ENCODE measurements around the gene SLC52A1.
A peak's percentile ranks its signal among the peaks of the same experiment; 100 is the strongest.
"Not testable (repeated sequence)": the region's sequence is repeated elsewhere in the genome, so short reads cannot be mapped to it uniquely, and the experiment has no call there.

SLC52A1 gene

GRCh38 chr17:5030168-5030567 is 5.1 kb downstream of the SLC52A1 start:
- DNase-seq, result not testable (repeated sequence)

- DNase-seq, result no peak
These were observed 7.3 kb downstream of the SLC52A1 start for GRCh38 chr17:5027916-5028315.

- no peak for DNase-seq
These were observed 7.9 kb downstream of the SLC52A1 start for GRCh38 chr17:5027299-5027698.

- no peak for DNase-seq
These were observed 10.6 kb downstream of the SLC52A1 start for GRCh38 chr17:5024604-5025003.

- no peak for DNase-seq
These were observed 11.6 kb downstream of the SLC52A1 start for GRCh38 chr17:5023588-5024147.

GRCh38 chr17:5022171-5022711 is 13.0 kb downstream of the SLC52A1 start:
- DNase-seq, result no peak

- no peak for DNase-seq
These were observed 14.7 kb downstream of the SLC52A1 start for GRCh38 chr17:5020502-5021023.

- DNase-seq, result peak in 1 of 3 experiments; percentile 1
These were observed 15.7 kb downstream of the SLC52A1 start for GRCh38 chr17:5019475-5019956.

- DNase-seq, result no peak
These were observed 20.9 kb downstream of the SLC52A1 start for GRCh38 chr17:5014357-5014756.

GRCh38 chr17:5011928-5012327 is 23.3 kb downstream of the SLC52A1 start:
- no peak for DNase-seq

GRCh38 chr17:5003214-5003867 is 31.9 kb downstream of the SLC52A1 start:
- DNase-seq, result no peak

GRCh38 chr17:5002121-5002788 is 33.0 kb downstream of the SLC52A1 start:
- DNase-seq, result no peak

GRCh38 chr17:5000237-5000639 is 35.0 kb downstream of the SLC52A1 start:
- DNase-seq, result no peak

GRCh38 chr17:4999430-5000093 is 35.7 kb downstream of the SLC52A1 start:
- no peak for DNase-seq

- no peak for DNase-seq
These were observed 36.3 kb downstream of the SLC52A1 start for GRCh38 chr17:4998732-4999429.

- no peak for DNase-seq
These were observed 37.0 kb downstream of the SLC52A1 start for GRCh38 chr17:4998027-4998731.

GRCh38 chr17:4997302-4998026 is 37.8 kb downstream of the SLC52A1 start, which contains the start of the genes INCA1 and KIF1C:
INCA1 (minus strand) TSS chr17:4997522; CDS start chr17:4994437, 3,085 bp downstream.
KIF1C (plus strand) TSS chr17:4997950; CDS start chr17:5000247, 2,297 bp downstream.
- peak; percentile 82 to 89 (median 84) for DNase-seq

GRCh38 chr17:4994081-4994595 is 41.1 kb downstream of the SLC52A1 start:
- no peak for DNase-seq

- peak in 1 of 3 experiments; percentile 48 for DNase-seq
These were observed 47.3 kb downstream of the SLC52A1 start for GRCh38 chr17:4987767-4988567.
